ENCODE measurements around the gene GRIP2.

The GRIP2 gene

DNA sequence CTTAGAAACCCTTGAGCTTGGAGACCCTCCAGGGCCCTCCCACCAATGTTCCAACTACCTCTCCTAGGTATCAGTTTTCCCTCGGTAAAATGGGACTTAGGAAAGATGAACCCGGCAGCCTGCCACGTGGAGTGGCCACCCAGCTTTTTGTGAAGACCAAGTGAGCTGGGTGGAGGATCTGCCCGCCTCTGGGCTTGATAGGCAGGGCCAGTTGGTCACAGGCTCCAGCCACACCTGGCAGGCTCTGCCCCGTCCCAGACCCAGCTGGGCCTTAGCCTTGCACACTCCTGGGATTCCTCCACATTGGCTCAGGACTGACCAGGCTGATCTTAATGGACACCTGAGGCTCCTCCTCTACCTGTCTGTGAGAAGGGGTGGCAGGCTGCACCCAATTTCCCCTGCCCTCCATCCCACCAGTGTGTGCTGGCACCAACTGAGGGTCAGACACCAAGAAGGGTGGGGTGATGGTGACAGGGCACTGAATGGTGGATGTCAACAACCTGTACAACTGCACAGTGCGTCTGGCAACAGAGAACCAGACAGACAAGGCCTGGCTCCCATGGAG, 761 bp upstream of the GRIP2 start:
- Histone ChIP-seq H3K36me3 (replicated peaks) (no peaks in the 10 kb centered on the region), H3K4me1 (no peaks in the 10 kb centered on the region), H3K9me3 (no peaks in the 10 kb centered on the region), H3K4me3 (no peak overlapping the region), H3K27me3 (ENCODE audit: low read depth) (no peaks in the 10 kb centered on the region)
- in situ Hi-C loops (cut with MboI; ENCODE audit: low sequenced_read_pairs): no loop called here
- DNase-seq (ENCODE audit: low spot score in 2 of 2): no peak

DNA sequence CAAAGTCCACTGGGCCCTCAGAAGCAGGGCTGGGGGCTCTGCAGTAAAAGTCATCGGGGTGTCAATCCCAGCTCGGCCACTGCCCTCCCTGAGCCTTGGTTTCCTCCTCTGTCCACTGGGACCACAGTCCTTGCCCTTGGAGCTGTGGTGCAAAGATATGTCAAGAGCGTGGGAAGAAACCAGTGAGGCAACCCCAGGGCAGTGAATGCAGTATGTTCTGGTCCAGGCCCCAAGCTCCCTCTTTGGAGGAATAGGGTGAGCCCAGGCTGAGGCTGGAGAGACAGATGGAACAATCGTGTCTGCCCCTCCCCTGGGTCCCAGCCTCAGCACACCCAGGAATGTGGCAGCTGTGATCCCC, 779 bp downstream of the GRIP2 start:
- no peak overlapping the region for H3K4me3 ChIP-seq
- in situ Hi-C loops (cut with MboI; ENCODE audit: low sequenced_read_pairs): no loop called here
- no peaks in the 10 kb centered on the region for H3K27me3 ChIP-seq (ENCODE audit: low read depth)
- no peaks in the 10 kb centered on the region for H3K36me3 ChIP-seq (replicated peaks)
- no peaks in the 10 kb centered on the region for H3K4me1 ChIP-seq
- no peaks in the 10 kb centered on the region for H3K9me3 ChIP-seq
- DNase-seq (ENCODE audit: low spot score in 2 of 2): no peak

DNA sequence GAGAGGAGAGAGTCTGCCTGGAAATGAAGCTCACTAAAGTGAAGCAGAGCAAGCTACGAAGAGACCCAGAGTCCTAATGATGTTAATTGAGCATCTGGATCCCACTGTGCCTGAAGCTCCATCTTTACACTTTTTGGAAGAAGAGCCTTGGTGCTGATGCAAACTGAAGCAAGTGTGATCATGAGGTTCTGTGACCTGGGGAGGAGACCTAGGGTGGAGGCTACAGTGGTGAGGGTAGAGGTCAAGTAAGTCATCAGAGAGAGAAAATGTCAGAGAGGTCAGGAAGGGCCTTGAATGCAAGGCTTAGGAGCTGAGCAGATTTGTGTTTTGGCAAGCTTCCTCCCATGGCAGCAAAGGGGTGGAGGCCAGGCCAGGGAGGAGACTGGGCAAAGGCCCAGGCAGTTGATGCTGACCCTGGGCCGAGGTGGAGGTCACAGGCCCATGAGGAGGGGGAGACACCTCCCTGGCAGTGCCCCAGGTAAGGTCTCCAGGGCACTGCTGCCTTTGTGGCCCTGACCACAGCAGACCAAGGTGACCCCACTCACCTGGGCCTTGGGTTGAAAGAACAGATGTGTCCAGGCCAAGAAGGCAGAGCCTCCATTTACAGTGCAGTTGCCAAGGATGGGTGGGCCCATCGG, 1.6 kb downstream of the GRIP2 start:
- Histone ChIP-seq H3K4me3 (no peak overlapping the region), H3K4me1 (no peaks in the 10 kb centered on the region), H3K36me3 (replicated peaks) (no peaks in the 10 kb centered on the region), H3K27me3 (ENCODE audit: low read depth) (no peaks in the 10 kb centered on the region), H3K9me3 (no peaks in the 10 kb centered on the region)
- in situ Hi-C loops (cut with MboI; ENCODE audit: low sequenced_read_pairs): no loop called here
- no peak for DNase-seq (ENCODE audit: low spot score in 2 of 2)

DNA sequence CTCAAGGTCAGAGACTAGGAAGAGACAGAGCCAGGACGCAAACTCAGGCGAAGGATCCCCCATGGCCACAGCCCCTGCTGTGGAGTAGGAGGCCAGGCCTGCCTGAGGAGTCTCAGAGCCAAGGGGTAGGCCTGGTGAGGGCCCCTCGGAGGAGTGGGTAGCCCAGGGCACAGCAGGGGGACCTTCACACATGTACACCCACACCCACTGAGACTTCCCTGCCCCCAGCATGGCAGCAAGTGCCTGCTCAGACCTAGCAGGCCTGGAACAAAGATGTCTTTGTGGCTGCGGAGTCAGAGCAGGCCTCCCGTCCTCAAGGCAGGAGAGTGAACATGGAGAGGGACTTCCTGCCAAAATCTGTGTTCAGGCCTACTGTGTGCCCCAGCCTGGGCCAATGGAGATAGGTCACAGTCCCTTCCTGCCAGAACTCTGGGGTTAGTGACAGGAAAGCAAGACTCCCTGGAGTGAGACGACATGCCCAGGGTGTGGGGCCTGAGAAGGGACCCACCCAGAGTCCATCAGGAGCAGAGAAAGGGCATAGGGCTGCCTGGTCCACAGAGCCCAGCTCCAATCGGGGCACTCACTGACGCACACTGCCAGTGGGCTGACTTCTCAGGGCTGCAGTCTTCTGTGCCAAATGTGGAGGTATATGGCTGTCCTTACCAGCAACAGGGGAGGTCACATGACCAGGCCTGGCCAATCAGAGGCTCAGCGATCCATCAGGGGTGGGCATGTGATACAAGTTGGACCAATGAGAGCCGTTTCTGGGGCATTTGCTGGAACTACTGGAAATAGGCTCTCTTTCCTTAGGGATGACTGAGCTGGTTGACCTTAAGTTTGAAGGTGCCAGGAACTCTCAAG, 2.3 kb downstream of the GRIP2 start:
- no peaks in the 10 kb centered on the region for H3K4me1 ChIP-seq
- no peak overlapping the region for H3K4me3 ChIP-seq
- DNase-seq (ENCODE audit: low spot score in 2 of 2): peak in 1 of 2 experiments; percentile 58
- H3K27me3 ChIP-seq (ENCODE audit: low read depth): no peaks in the 10 kb centered on the region
- in situ Hi-C loops (cut with MboI; ENCODE audit: low sequenced_read_pairs): no loop called here
- H3K9me3 ChIP-seq: no peaks in the 10 kb centered on the region
- no peaks in the 10 kb centered on the region for H3K36me3 ChIP-seq (replicated peaks)

DNA sequence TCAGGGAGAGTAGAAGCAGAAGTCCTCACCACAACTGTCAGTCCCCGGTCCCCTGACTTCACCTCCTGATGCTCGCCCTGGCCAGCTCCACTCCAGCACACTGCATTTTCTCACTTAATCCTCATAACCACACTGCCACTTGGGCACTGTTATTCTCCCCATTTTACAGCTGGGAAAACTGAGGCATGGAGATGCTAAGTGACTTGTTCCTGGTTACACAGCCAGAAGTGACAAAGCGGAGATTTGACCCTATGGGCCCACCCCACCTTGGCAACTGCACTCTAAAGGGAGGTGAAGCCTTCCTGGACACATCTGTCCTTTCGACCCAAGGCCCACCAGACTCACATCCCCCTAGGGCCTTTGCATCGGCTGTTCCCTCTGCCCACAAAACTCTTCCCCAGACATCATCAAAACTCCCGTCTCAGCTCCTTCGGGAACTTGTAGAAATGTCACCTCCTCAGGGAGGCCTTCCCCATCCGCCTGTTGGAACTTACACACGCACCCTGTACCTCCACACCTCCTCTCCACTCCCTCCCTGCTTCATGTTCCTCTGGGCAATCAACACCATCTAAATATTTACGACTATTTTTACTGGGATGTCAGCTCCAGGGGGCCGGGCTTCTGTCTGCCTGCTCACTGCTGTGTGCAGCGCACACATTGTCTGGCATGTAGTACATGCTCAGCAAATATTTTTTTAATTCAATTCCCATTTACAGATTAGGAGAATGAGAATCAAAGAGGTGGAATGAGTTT, 3.1 kb downstream of the GRIP2 start:
- Histone ChIP-seq H3K4me1 (no peaks in the 10 kb centered on the region), H3K27me3 (ENCODE audit: low read depth) (no peaks in the 10 kb centered on the region), H3K4me3 (no peak overlapping the region), H3K9me3 (no peaks in the 10 kb centered on the region), H3K36me3 (replicated peaks) (no peaks in the 10 kb centered on the region)
- no peak for DNase-seq (ENCODE audit: low spot score in 2 of 2)
- in situ Hi-C loops (cut with MboI; ENCODE audit: low sequenced_read_pairs): no loop called here

DNA sequence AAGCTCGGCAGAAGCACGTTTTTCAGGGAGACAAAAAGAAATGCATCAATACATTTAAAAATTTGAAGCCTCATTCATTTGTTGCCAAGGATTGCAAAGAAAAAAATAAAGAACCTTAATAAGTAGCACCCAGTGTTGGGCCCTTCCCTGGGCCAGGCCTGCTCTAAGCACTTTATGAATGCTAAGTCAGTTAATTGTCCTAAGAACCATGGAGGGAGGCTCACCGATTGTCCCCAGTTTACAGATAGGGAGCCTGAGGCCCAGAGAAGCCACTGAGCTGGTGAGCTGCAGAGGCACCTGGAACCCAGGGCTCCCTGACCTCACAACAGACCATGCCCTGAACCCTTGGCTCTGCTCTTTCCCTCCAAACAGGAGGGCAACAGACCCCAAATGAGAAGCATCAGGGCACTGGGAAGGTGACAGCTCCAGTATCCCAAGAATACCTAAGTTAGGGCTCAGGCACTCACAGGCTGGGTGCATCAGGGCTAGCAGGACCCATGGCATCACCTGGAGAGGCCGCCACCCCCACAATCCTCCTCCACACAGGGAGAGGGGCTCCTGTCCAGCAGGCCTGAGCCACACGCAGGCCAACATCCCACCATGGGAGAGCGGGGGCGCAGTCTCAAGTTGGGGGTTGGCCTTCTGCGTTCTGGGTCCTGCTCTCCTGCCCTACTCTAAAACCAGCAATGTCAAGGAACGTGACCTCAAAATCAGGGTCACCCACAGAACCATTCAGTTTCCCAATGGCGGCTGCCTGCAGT, 3.9 kb downstream of the GRIP2 start:
- Histone ChIP-seq H3K4me3 (no peak overlapping the region), H3K36me3 (replicated peaks) (no peaks in the 10 kb centered on the region), H3K4me1 (no peaks in the 10 kb centered on the region), H3K9me3 (no peaks in the 10 kb centered on the region), H3K27me3 (ENCODE audit: low read depth) (no peaks in the 10 kb centered on the region)
- DNase-seq (ENCODE audit: low spot score in 2 of 2): no peak
- in situ Hi-C loops (cut with MboI; ENCODE audit: low sequenced_read_pairs): no loop called here

DNA sequence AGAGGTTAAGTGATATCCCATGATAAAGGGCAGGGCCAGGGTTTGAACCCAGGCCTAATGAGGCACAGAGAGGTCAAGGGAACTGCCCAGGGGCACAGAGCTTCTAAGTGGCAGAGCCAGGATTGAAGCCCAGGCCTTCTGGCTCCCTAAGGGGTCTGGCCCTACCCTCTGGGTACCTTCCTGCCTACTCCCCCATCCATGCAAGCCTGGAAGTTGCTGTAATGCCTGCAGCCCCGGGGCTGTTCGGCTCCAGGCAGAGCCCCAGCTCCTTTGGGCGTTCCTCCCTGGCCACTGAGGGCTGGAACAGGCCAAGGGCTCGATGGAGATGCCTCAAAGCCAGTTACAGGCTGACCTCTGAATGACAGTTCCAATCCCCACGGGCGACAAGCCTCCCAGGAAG, 4.5 kb downstream of the GRIP2 start:
- no peak overlapping the region for H3K4me3 ChIP-seq
- no peaks in the 10 kb centered on the region for H3K36me3 ChIP-seq (replicated peaks)
- in situ Hi-C loops (cut with MboI; ENCODE audit: low sequenced_read_pairs): no loop called here
- H3K4me1 ChIP-seq: no peaks in the 10 kb centered on the region
- H3K9me3 ChIP-seq: no peaks in the 10 kb centered on the region
- no peak for DNase-seq (ENCODE audit: low spot score in 2 of 2)
- no peaks in the 10 kb centered on the region for H3K27me3 ChIP-seq (ENCODE audit: low read depth)

DNA sequence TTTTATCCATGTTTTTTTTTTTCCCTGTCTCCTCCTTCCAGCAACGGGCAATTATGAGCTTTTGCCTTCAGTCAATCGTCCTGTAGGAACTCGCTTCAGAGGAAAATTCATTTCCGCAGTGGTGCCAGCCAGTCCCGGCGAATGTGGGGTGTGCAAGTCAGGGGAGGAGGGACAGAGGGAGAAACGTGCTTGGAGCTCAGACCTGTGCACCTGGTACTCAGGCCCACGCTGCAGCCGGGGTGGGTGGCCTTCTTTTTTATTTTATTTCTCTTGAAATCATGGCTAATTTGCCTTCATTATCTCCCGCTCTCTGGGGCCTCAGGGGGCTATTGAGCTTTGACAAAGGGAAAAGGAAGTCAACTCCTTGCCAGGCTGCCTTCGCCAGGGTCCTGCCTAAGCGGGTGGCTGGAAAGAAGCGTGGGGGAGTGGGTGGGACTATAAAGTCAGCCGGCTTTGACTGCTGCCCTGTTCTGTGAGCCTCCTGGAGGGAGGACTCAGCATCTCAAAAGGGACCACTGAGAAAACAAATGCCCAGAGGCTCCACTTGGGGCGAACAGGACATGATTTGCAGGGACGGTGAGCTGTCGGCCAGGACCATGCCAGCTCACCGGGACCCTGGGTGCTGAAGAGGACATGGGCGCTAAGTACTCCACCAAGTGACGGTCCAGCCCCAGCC, 5.5 kb downstream of the GRIP2 start:
- Histone ChIP-seq H3K4me3 (no peak overlapping the region), H3K27me3 (ENCODE audit: low read depth) (no peaks in the 10 kb centered on the region), H3K4me1 (no peaks in the 10 kb centered on the region), H3K36me3 (replicated peaks) (no peaks in the 10 kb centered on the region), H3K9me3 (no peaks in the 10 kb centered on the region; the same call in 1 of the 2 replicates)
- in situ Hi-C loops (cut with MboI; ENCODE audit: low sequenced_read_pairs): no loop called here
- no peak for DNase-seq (ENCODE audit: low spot score in 2 of 2)

DNA sequence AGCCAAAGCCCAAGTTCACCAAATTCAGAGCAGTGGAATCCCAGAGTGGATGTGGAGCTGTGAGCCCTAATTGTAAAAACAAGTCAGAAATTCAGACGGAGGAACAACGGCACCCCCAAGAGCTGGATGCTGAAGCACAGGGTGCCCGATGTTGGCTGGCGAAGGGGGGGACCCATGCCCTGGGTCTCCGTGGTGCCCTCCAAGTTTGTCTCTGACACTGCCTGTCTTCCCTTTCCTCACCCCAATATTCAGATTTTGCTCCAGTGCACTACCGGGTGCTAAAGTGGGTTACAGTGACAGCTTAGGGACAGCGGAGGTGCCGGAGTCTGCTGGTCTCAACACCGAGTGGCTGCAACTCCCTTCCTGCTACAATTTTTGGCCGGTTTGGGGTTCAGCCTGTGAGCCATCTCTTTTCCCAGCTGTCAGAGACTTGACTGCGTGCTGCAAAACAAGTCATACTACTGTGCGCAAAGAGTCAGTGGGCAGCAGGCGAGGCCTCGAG, 6.6 kb downstream of the GRIP2 start:
- in situ Hi-C loops (cut with MboI; ENCODE audit: low sequenced_read_pairs): no loop called here
- H3K27me3 ChIP-seq (ENCODE audit: low read depth): no peaks in the 10 kb centered on the region
- H3K4me3 ChIP-seq: no peak overlapping the region
- H3K4me1 ChIP-seq: no peaks in the 10 kb centered on the region
- no peaks in the 10 kb centered on the region for H3K36me3 ChIP-seq (replicated peaks)
- no peak for DNase-seq (ENCODE audit: low spot score in 2 of 2)
- H3K9me3 ChIP-seq: no peaks in the 10 kb centered on the region; the same call in 1 of the 2 replicates

DNA sequence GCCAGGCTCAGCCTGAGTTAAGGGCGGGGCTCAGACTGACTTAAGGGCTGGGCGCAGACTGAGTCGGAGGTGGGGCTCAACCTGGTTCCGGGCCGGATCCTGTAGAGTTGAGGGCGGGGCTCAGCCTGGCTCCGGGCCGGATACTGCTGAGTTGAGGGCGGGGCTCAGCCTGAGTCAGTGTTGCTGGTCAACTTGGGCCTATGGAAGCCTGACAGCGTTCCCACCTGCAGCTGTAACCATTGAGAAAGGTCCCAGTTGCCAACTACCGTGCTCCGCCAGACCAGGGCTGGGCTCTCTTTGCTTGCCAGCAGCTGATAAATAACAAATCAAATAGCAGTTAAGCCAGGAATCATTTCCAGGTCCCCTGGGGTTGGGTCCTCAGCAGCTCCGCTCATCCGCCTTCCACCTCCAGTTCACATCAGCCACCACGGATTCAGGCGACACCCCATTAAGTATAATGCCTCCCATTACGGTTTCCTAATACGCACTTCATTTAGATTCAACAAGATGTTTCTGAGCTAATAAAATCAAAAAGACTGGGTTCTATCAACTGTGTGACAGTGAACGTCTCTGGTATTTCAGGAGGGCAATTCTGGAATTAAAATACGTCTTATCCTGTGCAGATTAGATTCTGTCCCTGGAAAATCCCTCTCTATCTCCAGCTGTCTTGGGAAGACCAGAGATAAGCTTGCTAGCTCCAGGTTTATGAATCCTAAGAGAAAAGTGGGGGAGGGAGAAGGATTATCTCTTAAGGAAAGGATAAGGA, 7.3 kb downstream of the GRIP2 start:
- Histone ChIP-seq H3K36me3 (replicated peaks) (no peaks in the 10 kb centered on the region), H3K4me1 (no peaks in the 10 kb centered on the region), H3K27me3 (ENCODE audit: low read depth) (no peaks in the 10 kb centered on the region), H3K9me3 (no peaks in the 10 kb centered on the region; the same call in 1 of the 2 replicates), H3K4me3 (no peak overlapping the region)
- peak in 1 of 2 experiments; percentile 52 for DNase-seq (ENCODE audit: low spot score in 2 of 2)
- in situ Hi-C loops (cut with MboI; ENCODE audit: low sequenced_read_pairs): no loop called here

DNA sequence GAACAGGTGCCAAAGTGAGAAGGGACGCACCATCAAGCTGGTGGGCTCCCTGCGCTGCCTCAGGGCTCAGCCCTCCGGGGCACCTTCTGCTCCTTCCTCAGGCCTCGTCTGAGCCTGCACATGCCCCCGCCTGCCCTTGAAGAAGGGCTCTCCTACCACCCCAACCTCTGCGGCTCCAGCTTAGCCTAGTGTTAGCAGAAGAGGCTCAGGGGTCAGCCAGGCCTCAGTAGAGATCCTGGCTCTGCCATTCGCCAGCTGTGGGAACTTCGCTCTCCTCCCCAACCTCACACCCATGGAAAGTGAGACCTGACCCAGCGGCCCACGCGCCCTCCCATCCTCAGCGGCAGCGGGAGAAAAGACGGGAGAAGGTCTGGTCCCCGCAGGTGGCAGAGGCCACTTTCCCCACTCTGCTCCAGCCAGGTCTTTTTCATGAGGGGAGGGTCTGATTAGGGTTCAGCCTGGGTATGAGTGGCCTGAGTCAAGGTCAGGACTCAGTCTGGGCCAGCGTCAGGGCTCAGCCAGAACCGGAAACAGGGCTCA, 8.2 kb downstream of the GRIP2 start:
- Histone ChIP-seq H3K9me3 (no peaks in the 10 kb centered on the region; the same call in 1 of the 2 replicates), H3K4me3 (no peak overlapping the region), H3K27me3 (ENCODE audit: low read depth) (no peaks in the 10 kb centered on the region), H3K4me1 (no peaks in the 10 kb centered on the region), H3K36me3 (replicated peaks) (no peaks in the 10 kb centered on the region)
- in situ Hi-C loops (cut with MboI; ENCODE audit: low sequenced_read_pairs): no loop called here
- no peak for DNase-seq (ENCODE audit: low spot score in 2 of 2)

DNA sequence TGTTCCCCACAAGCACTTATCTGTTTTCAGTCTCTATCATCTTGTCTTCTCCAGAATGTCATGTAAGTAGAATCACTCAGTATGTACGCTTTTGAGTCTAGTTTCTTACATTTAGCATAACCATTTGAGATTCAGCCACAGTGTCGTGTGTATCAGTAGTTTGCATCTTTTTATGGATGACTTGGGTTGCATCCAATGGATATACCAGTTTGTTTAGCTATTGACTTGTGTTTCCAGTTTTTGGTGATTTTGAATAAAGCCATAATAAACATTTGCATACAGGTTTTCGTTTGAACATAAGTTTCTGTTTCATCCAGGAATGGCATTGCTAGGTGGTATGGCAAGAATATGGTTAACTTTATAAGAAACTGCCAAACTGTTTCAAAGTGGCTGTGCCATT, 12.1 kb downstream of the GRIP2 start:
- DNase-seq (ENCODE audit: low spot score in 2 of 2): no peak
- H3K27me3 ChIP-seq (ENCODE audit: low read depth): no peaks in the 10 kb centered on the region
- H3K36me3 ChIP-seq (replicated peaks): no peaks in the 10 kb centered on the region
- H3K9me3 ChIP-seq: no peaks in the 10 kb centered on the region; the same call in 1 of the 2 replicates
- no peak overlapping the region for H3K4me3 ChIP-seq
- in situ Hi-C loops (cut with MboI; ENCODE audit: low sequenced_read_pairs): no loop called here
- no peaks in the 10 kb centered on the region for H3K4me1 ChIP-seq
